MM.1S (cell line): ENCODE results near the gene ZNF638.

Experiments
- DNase-seq: peaks from one replicate; pipeline ENCODE4 v3.0.0-alpha.2; 2015
- H2AFZ ChIP-seq: fragments of 300-600 bp; sonication (generic); 2 replicates; pipeline ENCODE4 v1.6.0; 2016; ENCODE audit warnings: antibody characterized with exemption, low read length
- H3F3A ChIP-seq: fragments of 300-600 bp; sonication (generic); 2 replicates; pipeline ENCODE4 v1.6.1; 2016; ENCODE audit warnings: mild to moderate bottlenecking, antibody characterized with exemption, low read length, moderate library complexity, mixed read lengths; ENCODE audit not compliant: insufficient read depth
- H3K27ac ChIP-seq: fragments of 300-600 bp; sonication (generic); 2 replicates; pipeline ENCODE4 v1.5.1; 2016; ENCODE audit warnings: mild to moderate bottlenecking, low read length
- H3K27me3 ChIP-seq: fragments of 300-600 bp; sonication (generic); replicated peaks from 2 replicates; pipeline ENCODE4 v1.6.0; 2016; ENCODE audit warnings: low read length; ENCODE audit not compliant: insufficient read depth
- H3K36me3 ChIP-seq: fragments of 300-600 bp; sonication (generic); replicated peaks from 2 replicates; pipeline ENCODE4 v1.6.1; 2016; ENCODE audit warnings: mild to moderate bottlenecking, low read length, mixed read lengths; ENCODE audit not compliant: insufficient read depth
- H3K4me1 ChIP-seq: fragments of 300-600 bp; sonication (generic); 2 replicates; pipeline ENCODE4 v1.6.1; 2016; ENCODE audit warnings: low read length, mixed read lengths
- H3K4me2 ChIP-seq: fragments of 300-600 bp; sonication (generic); 2 replicates; pipeline ENCODE4 v1.6.0; 2016; ENCODE audit warnings: low read depth, low read length
- H3K4me3 ChIP-seq: fragments of 300-600 bp; sonication (generic); 2 replicates; pipeline ENCODE4 v1.5.1; 2016; ENCODE audit warnings: low read length, mixed read lengths
- H3K79me2 ChIP-seq: fragments of 300-600 bp; sonication (generic); 2 replicates; pipeline ENCODE4 v1.6.1; 2016; ENCODE audit warnings: mixed run types, low read length, mixed read lengths
- H3K9ac ChIP-seq: fragments of 300-600 bp; sonication (generic); 2 replicates; pipeline ENCODE4 v1.6.1; 2016; ENCODE audit warnings: low read length, mixed read lengths
- H3K9me2 ChIP-seq: fragments of 300-600 bp; sonication (generic); replicated peaks from 2 replicates; pipeline ENCODE4 v1.6.1; 2016; ENCODE audit warnings: mild to moderate bottlenecking, low read length, mixed read lengths; ENCODE audit not compliant: insufficient read depth
- H3K9me3 ChIP-seq: fragments of 300-600 bp; sonication (generic); replicated peaks from 2 replicates; pipeline ENCODE4 v1.6.1; 2016; ENCODE audit warnings: mild to moderate bottlenecking, low read length, mixed read lengths; ENCODE audit not compliant: insufficient read depth
- H4K20me1 ChIP-seq: fragments of 300-600 bp; sonication (generic); 2 replicates; pipeline ENCODE4 v1.6.1; 2016; ENCODE audit warnings: mild to moderate bottlenecking, low read length, moderate library complexity, mixed read lengths; ENCODE audit not compliant: insufficient read depth
- EZH2 ChIP-seq: fragments of 300-600 bp; sonication (generic); optimal IDR thresholded peaks from 2 replicates; pipeline ENCODE3; 2017; ENCODE audit warnings: low read depth, mild to moderate bottlenecking, antibody characterized with exemption, low read length, mixed read lengths
- EZH2phosphoT487 ChIP-seq: fragments of 300-600 bp; sonication (generic); IDR thresholded peaks from 2 replicates; pipeline ENCODE4 v1.6.1; 2018; ENCODE audit warnings: antibody characterized with exemption, low read length
- TF ChIP-seq, protein P1 (sequence below): fragments of 300-600 bp; sonication (generic); IDR thresholded peaks from 2 replicates; pipeline ENCODE4 v1.5.1; 2016; ENCODE audit warnings: antibody characterized with exemption, low read length, mixed read lengths

Gene ZNF638

DNA sequence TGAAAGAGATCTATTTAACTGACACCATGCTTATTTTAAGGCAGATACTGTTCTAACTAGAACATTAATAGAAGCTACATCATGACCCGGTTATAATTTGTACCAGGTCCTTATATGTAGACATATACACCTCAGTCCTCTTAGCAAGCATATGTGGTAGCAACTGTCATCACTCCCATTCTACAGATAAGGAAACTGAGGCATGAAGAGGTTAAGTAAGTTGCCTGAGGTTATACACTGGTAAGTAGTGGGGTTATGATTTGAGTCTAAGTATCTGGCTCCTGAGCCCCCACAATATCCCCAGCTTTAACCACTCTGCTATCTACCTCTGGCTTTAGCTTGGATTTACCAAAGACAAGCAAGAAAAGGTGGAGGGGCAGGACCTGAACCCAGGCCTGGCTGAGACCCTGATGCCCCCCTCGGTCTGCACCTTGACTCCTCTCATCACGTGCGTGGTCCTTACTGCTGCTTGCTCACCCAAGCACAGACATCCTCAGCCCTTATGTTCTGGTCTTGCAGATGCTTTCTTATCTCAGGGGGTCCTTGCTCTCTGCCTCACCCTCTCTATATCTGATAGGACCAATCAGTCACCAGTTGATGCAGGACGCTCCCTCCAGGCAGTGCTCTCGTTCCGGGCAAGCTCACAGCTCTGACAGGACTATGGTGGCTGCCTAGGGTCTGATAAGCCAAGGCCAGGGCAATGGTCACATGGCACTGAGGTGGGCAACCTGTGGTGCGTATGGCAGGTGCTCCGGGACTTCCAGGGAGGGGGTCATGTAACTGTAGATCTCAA, 125.7 kb downstream of the ZNF638 start:
- H3K9me2 ChIP-seq, result no peaks in the 10 kb centered on the region
- H4K20me1 ChIP-seq, result no peaks in the 10 kb centered on the region
- H3K79me2 ChIP-seq, result no peaks in the 10 kb centered on the region
- no peak overlapping the region for H3K4me2 ChIP-seq
- no peaks in the 10 kb centered on the region for H3F3A ChIP-seq
- H3K4me3 ChIP-seq, result no peak overlapping the region
- no peaks in the 10 kb centered on the region for H3K9me3 ChIP-seq
- TF ChIP-seq, protein P1, sequence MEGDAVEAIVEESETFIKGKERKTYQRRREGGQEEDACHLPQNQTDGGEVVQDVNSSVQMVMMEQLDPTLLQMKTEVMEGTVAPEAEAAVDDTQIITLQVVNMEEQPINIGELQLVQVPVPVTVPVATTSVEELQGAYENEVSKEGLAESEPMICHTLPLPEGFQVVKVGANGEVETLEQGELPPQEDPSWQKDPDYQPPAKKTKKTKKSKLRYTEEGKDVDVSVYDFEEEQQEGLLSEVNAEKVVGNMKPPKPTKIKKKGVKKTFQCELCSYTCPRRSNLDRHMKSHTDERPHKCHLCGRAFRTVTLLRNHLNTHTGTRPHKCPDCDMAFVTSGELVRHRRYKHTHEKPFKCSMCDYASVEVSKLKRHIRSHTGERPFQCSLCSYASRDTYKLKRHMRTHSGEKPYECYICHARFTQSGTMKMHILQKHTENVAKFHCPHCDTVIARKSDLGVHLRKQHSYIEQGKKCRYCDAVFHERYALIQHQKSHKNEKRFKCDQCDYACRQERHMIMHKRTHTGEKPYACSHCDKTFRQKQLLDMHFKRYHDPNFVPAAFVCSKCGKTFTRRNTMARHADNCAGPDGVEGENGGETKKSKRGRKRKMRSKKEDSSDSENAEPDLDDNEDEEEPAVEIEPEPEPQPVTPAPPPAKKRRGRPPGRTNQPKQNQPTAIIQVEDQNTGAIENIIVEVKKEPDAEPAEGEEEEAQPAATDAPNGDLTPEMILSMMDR, result no peak
- TF ChIP-seq EZH2 (no peak), EZH2phosphoT487 (no peak)
- H2AFZ ChIP-seq, result no peak overlapping the region
- no peaks in the 10 kb centered on the region for H3K27me3 ChIP-seq
- H3K27ac ChIP-seq, result no peak overlapping the region
- H3K36me3 ChIP-seq, result no peaks in the 10 kb centered on the region
- no peak overlapping the region for H3K9ac ChIP-seq
- no peak for DNase-seq
- no peaks in the 10 kb centered on the region for H3K4me1 ChIP-seq

DNA sequence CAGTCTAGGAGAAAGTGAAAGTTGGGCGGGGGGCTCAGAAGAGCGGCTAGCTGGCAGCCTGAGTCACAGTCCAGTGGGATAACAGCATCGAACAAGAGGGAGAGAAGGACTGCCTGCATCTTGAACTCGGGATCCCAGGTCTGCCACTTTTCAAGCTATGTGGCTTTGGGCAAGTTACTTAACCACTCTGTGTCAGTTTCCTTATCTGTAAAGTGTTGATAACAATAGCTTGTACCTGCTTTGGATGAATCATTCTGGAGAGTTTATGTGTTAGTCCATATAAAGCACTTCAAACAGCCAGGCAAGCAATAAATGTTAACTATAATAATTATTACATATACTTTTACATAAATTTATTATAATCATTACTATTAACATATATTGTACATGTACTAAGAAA, 126.3 kb downstream of the ZNF638 start:
- no peak for DNase-seq
- no peaks in the 10 kb centered on the region for H3K4me1 ChIP-seq
- no peaks in the 10 kb centered on the region for H3K36me3 ChIP-seq
- no peaks in the 10 kb centered on the region for H3K9me2 ChIP-seq
- no peak overlapping the region for H2AFZ ChIP-seq
- H3F3A ChIP-seq, result no peaks in the 10 kb centered on the region
- H3K9me3 ChIP-seq, result no peaks in the 10 kb centered on the region
- H3K27me3 ChIP-seq, result no peaks in the 10 kb centered on the region
- H3K79me2 ChIP-seq, result no peaks in the 10 kb centered on the region
- TF ChIP-seq EZH2phosphoT487 (no peak), EZH2 (no peak)
- TF ChIP-seq, protein P1, result no peak
- H3K9ac ChIP-seq, result no peak overlapping the region
- H3K4me2 ChIP-seq, result no peak overlapping the region
- H3K4me3 ChIP-seq, result no peak overlapping the region
- no peak overlapping the region for H3K27ac ChIP-seq
- H4K20me1 ChIP-seq, result no peaks in the 10 kb centered on the region

DNA sequence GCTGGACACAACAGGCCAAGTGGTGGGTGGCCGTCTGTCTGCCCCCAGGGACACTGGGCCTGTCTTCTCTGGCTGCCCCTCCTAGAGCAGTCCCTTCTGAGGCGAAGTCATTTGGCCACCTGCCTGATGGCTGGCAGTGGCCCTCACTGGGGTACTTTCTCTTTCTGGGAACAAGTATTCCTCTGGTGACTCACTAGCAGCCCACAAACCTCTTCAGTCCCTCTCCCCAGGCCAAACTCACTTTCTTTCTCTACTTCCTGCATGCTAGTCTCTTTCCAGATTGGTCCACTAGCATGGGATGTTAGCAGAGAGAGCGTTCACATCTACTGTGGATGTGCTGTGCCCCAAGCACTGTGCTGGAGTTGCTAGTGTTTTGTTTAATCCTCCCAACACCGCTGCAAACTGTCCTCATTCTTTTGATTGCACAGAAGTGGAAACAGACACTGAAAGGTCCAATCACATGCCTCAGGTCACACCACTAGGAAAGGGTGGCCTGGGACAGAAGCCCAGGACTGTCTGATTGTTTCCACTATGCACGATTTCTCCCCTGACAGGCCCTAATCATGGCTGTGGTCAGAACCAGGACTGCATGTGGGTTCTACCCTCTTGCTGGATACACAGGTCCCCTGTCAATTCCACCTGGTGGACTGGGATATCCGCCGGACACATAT, 127.0 kb downstream of the ZNF638 start:
- Histone ChIP-seq H3K4me3 (no peak overlapping the region), H3K4me2 (no peak overlapping the region), H3K9me2 (no peaks in the 10 kb centered on the region), H3K9ac (no peak overlapping the region), H3K9me3 (no peaks in the 10 kb centered on the region), H3K79me2 (no peaks in the 10 kb centered on the region), H2AFZ (no peak overlapping the region), H3K36me3 (no peaks in the 10 kb centered on the region), H3K4me1 (no peaks in the 10 kb centered on the region), H3F3A (no peaks in the 10 kb centered on the region), H3K27ac (no peak overlapping the region), H3K27me3 (peaks cover 4% of the 10 kb centered on the region), H4K20me1 (no peaks in the 10 kb centered on the region)
- no peak for DNase-seq
- TF ChIP-seq EZH2phosphoT487, result no peak
- TF ChIP-seq, protein P1, result no peak
- TF ChIP-seq EZH2, result no peak
